ENCODE measurements around the gene U2AF2. TPM values are rescaled to one million over a fixed set of nuclear protein-coding genes. Genes with fewer than 3 reads are reported as not detected.
A peak's percentile ranks its signal among the peaks of the same experiment; 100 is the strongest.

Gene U2AF2
- total and polyA plus RNA-seq, 2 of the 4 experiments (the other 2 are of a cell fraction): 120 to 260 TPM

DNA sequence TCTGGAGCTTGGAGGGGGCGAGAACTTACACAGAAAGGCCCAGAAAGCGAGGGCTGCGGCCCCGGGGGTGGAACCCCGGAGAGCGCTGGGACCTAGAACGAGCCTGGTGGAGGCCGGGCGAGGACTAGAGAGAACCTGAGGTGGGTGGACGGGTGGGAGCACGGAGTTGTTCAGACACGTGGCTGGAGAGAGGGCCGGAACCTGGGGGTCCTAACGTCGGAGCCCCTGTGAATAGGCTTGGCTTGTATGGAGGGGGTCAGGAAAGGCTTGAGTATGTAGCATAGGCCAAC lies 11.0 kb upstream of the U2AF2 start:
- 0% methylated on average over 14 of the region's 15 CpGs; no CpG with 5 or more reads in 1 of the 2 experiments for WGBS, 2 experiments (ENCODE audit: extremely low coverage in 2 of 2, insufficient read length in 1 of 2)
- Histone ChIP-seq H2AFZ (replicated peaks; ENCODE audit: low read length, poor library complexity) (peak overlapping the region; percentile 70), H4K91ac (ENCODE audit: insufficient read depth, low read depth, low read length) (peak overlapping the region; percentile 19), H2BK120ac (ENCODE audit: low read depth, low read length) (no peak overlapping the region; the same call in 1 of the 2 replicates), H3K4me2 (ENCODE audit: low read depth, low read length) (peak overlapping the region; percentile 87), H3K36me3 (ENCODE audit: control insufficient read depth, insufficient read depth, low read length) (peaks cover 12% of the 10 kb centered on the region), H3K9me1 (ENCODE audit: insufficient read depth, low read length) (no peaks in the 10 kb centered on the region), H3K9ac (ENCODE audit: low read depth, low read length) (peak overlapping the region; percentile 84), H2BK15ac (ENCODE audit: low read depth, low read length) (no peak overlapping the region), H2BK20ac (ENCODE audit: low read depth, low read length) (no peak overlapping the region), H3K9me3 (ENCODE audit: control insufficient read depth, insufficient read depth, low read length) (no peaks in the 10 kb centered on the region), H3K79me1 (ENCODE audit: low read depth in 1 of 2, low read length in 2 of 2) (peaks cover 34 to 77% of the 10 kb centered on the region in 2 experiments), H2BK5ac (ENCODE audit: low read depth, low read length, poor library complexity, severe bottlenecking) (peak overlapping the region; percentile 1), H2AK5ac (ENCODE audit: low read depth, low read length) (peak overlapping the region; percentile 97; the same call in 1 of the 2 replicates), H3K23ac (ENCODE audit: low read depth, low read length) (peak overlapping the region; percentile 72; the same call in 1 of the 2 replicates), H2AK9ac (replicated peaks; ENCODE audit: low read depth, low read length, poor library complexity) (peak overlapping the region; percentile 96), H3K18ac (ENCODE audit: low read depth, low read length) (no peak overlapping the region), H3K27me3 (ENCODE audit: control insufficient read depth, insufficient read depth, low read length) (no peaks in the 10 kb centered on the region), H3K4me1 (ENCODE audit: control insufficient read depth, insufficient read depth, low read length) (peaks cover 13% of the 10 kb centered on the region), H4K5ac (ENCODE audit: low read depth, low read length) (peak overlapping the region; percentile 14), H4K8ac (ENCODE audit: low read depth in 2 of 2, low read length in 2 of 2) (peak overlapping the region; percentile 68 to 72; a peak in 1 of 4 replicates), H3K14ac (replicated peaks; ENCODE audit: low read depth, low read length) (peak overlapping the region; percentile 89), H3K4me3 (ENCODE audit: insufficient read depth, low read depth, low read length) (peak overlapping the region; percentile 74), H4K20me1 (ENCODE audit: insufficient read depth, low read length) (no peaks in the 10 kb centered on the region), H3K27ac (ENCODE audit: insufficient read depth, low read length) (peak overlapping the region; percentile 71), H3K56ac (ENCODE audit: extremely low read depth, insufficient read depth, low read length) (peak overlapping the region; percentile 29), H3K4ac (ENCODE audit: low read depth, low read length) (peak overlapping the region; percentile 79)
- no TSS peak for BruUV-seq (replicated peaks)
- dilution Hi-C loops (cut with HindIII; ENCODE audit: low sequenced_read_pairs, unreplicated experiment) (no loop called here), intact Hi-C loops (cut with micrococcal nuclease) (no loop called here), in situ Hi-C loops (cut with MboI; ENCODE audit: low sequenced_read_pairs) (loop anchor here (25.0 kb wide), 2 partner anchors 357 to 532 kb away; partner anchors contain the start of genes BRSK1, HSPBP1 and PPP1R12C)
- DNase-seq: no peak
- ChIA-PET CTCF (no interaction called here), POLR2A (ENCODE audit: unreplicated experiment) (interaction anchor here (1.0 kb wide), 1 partner anchor 11 kb away, joined by 4 read pairs; no protein-coding TSS in a partner anchor)
- peak; percentile 0 for ATAC-seq (ENCODE audit: low read depth)
- 0 out of 2 replicates have a peak, but pooled peaks have one; percentile 1 for TF ChIP-seq POLR2A (IDR thresholded peaks at IDR 0.05; ENCODE audit: low read depth, low read length)
- no peak for TF ChIP-seq BHLHE40 (IDR thresholded peaks at IDR 0.05; ENCODE audit: low read depth, low read length)
